Measurements from ENCODE around the gene ATP5F1E.

DNA sequence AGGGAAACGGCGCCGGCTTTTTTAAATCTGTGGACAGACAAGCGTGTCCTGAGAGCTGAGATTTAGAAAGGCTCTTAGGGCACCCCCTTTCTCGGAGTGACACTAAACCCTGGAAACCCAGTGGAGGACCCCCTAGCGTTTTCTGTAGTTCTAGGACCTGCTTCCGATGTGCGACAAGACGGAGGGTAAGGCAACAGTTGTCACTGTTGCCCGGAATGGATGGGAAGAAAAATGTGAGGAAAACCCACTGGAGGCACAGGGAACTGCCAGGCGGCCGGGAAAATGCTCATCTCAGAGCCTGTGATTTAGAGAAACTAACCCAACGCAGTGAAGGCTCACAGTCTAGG, 551 bp upstream of the ATP5F1E start:
- TF ChIP-seq TAF1 (IDR thresholded peaks at IDR 0.05; ENCODE audit: low read depth, low read length) (no peak), POLR2A (IDR thresholded peaks at IDR 0.05; ENCODE audit: low read depth, low read length) (no peak)

Data from GM12891 (cell line).